Subcutaneous abdominal adipose tissue (tissue), 5 donors: ENCODE data around the gene CCS.
A peak's percentile ranks its signal among the peaks of the same experiment; 100 is the strongest.
"Not testable (repeated sequence)": the region's sequence is repeated elsewhere in the genome, so short reads cannot be mapped to it uniquely, and the experiment has no call there.

Experiments used
- H3K27ac ChIP-seq: one replicate; pipeline ENCODE4 v1.7.0; 2013; ENCODE audit warnings: low read depth, mild to moderate bottlenecking, inconsistent platforms, low read length, moderate library complexity
- H3K27me3 ChIP-seq, 5 donors: one replicate each; pipeline ENCODE4 v1.7.0; 2013; ENCODE audit warnings: low read length in 5 of 5, inconsistent platforms in 1 of 5; ENCODE audit not compliant: control insufficient read depth in 5 of 5, insufficient read depth in 4 of 5
- H3K36me3 ChIP-seq, 5 donors: one replicate each; pipeline ENCODE4 v1.7.0; 2013; ENCODE audit warnings: low read length in 5 of 5; ENCODE audit not compliant: control insufficient read depth in 5 of 5, insufficient read depth in 5 of 5
- H3K4me1 ChIP-seq, 5 donors: one replicate each; pipeline ENCODE4 v1.7.0; 2013; ENCODE audit warnings: low read length in 5 of 5, mild to moderate bottlenecking in 3 of 5, moderate library complexity in 1 of 5; ENCODE audit not compliant: control insufficient read depth in 5 of 5, insufficient read depth in 5 of 5
- H3K4me3 ChIP-seq, 5 donors: one replicate each; pipeline ENCODE4 v1.7.0; 2013; ENCODE audit warnings: low read length in 5 of 5, low read depth in 1 of 5
- H3K9ac ChIP-seq, 5 donors: one replicate each; pipeline ENCODE4 v1.7.0; 2013; ENCODE audit warnings: low read length in 5 of 5, mild to moderate bottlenecking in 4 of 5, moderate library complexity in 3 of 5
- H3K9me3 ChIP-seq, 5 donors: one replicate each; pipeline ENCODE4 v1.7.0; 2013; ENCODE audit warnings: low read length in 5 of 5; ENCODE audit not compliant: control insufficient read depth in 5 of 5
- donor health status: healthy.
- donor health status: healthy.
- donor health status: healthy.
- donor health status: healthy.
- donor health status: healthy.

CCS gene

DNA sequence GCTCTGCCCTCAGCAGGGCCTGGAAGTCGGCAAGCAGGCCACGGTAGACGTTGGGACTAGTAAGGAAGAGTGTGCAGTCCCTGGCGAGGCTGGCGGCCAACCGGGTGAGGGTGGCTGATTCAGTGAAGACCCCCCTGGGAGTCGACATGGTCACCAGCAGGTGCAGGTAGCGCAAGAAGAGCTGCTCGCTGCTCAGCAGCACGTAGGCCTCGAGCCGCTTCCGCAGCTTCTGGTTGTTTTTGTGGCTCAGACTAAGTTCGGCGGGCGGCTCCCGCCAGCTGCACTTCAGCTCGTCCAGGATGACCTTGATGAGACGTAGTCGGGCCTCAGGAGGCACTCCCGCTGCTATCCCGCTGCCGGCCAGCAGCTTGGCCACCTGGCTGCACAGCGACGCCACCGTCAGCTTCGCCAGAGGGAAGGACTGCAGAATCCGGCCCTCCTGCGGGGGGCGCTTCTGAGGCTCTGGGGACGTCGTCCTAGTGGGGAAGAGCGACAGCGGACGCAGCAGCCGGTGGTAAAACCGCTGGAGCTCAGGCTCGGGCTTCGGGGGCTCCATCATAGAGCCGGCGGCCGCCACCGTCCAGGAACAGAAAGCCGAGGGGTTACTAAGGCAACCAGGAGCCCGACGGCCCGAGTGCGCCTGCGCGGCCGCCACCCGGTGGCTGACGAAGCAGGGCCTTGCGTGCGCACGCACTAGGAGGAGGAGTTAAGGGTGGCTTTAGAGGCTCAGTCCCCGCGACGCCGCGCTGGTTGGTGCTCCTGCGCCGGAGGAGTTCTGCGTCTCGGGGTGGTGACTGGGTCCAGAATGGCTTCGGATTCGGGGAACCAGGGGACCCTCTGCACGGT, at the start of gene CCS, which contains the start of gene CCDC87:
Gene CCS (plus strand): TSS at position 729 of the 846 bp plus-strand sequence. CDS start 77 bp downstream, at position 806.
Gene CCDC87 (minus strand): TSS at position 607 of the 846 bp plus-strand sequence. CDS start 48 bp downstream, at position 559.
- Histone ChIP-seq H3K27me3 (no peaks in the 10 kb centered on the region), H3K4me3 (peak within 1 kb of the TSS; percentile 80 to 95 (median 89)), H3K9me3 (no peaks in the 10 kb centered on the region), H3K36me3 (no peaks in the 10 kb centered on the region), H3K27ac (peak within 1 kb of the TSS; percentile 69), H3K9ac (peak within 1 kb of the TSS; percentile 84 to 94 (median 92)), H3K4me1 (peaks cover 4 to 34% (median 25%) of the 10 kb centered on the region in 5 donors)

- H3K9ac ChIP-seq, result peak overlapping the region in 2 of 5 donors; percentile 48 to 51
- peak overlapping the region in 4 of 5 donors; percentile 24 to 50 (median 34) for H3K4me3 ChIP-seq
- peaks cover 0 to 39% (median 33%) of the 10 kb centered on the region in 5 donors for H3K4me1 ChIP-seq
- no peaks in the 10 kb centered on the region for H3K9me3 ChIP-seq
- H3K27ac ChIP-seq, result no peak overlapping the region
- H3K36me3 ChIP-seq, result peaks cover 0 to 48% (median 33%) of the 10 kb centered on the region in 5 donors
- H3K27me3 ChIP-seq, result no peaks in the 10 kb centered on the region
Measured at GRCh38 chr11:66543263-66544107, 49.5 kb upstream of the CCS start.

- H3K27me3 ChIP-seq, H3K9me3 ChIP-seq, H3K27ac ChIP-seq: not testable (repeated sequence)
- peak overlapping the region; percentile 61 to 90 (median 78) for H3K4me3 ChIP-seq
- peaks cover 0 to 39% (median 33%) of the 10 kb centered on the region in 5 donors for H3K4me1 ChIP-seq
- H3K9ac ChIP-seq, result peak overlapping the region in 4 of 5 donors; percentile 83 to 87 (median 84)
- H3K36me3 ChIP-seq, result peaks cover 0 to 33% (median 22%) of the 10 kb centered on the region in 5 donors
Measured at GRCh38 chr11:66544952-66545351, 48.0 kb upstream of the CCS start.

DNA sequence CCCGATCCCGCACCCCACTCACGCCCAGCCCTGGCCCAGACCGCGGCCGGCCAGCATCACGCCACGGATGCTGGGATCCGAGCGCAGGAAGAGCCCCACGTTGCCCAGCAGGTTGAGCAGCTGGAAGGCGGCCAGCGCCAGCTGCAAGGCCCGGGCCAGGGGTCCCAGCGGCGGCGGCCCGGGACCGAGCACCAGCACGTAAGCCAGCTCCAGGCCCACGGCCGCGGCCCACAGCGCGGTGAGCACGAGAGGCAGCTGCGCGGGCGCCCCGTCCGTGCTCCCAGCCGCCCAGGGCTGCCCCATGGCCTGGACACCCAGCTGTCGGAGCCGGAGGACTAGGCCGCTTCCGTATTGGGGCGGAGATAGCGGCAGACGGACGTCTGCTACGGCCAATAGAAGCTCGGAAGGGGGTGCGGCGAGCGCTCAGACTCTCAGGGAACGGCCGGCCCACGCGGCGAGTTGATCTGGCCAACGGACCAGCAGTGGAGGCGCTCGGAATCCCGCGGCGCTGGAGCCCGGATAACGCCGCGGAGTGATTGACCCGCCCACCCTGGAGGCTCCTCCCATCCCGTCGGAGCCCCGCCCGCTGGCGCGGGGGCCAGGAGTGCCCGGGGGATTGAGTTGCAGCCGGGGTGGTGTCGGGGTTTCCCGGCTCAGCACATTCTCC, 47.2 kb upstream of the CCS start, which contains the start of gene ZDHHC24:
Gene ZDHHC24 (minus strand): TSS at position 348 of the 667 bp plus-strand sequence. CDS start 45 bp downstream, at position 303.
- Histone ChIP-seq H3K27ac (peak within 1 kb of the TSS; percentile 60), H3K27me3 (no peaks in the 10 kb centered on the region), H3K36me3 (peaks cover 0 to 28% (median 22%) of the 10 kb centered on the region in 5 donors), H3K4me1 (peaks cover 0 to 39% (median 33%) of the 10 kb centered on the region in 5 donors), H3K9me3 (no peaks in the 10 kb centered on the region), H3K4me3 (peak within 1 kb of the TSS; percentile 70 to 90 (median 78)), H3K9ac (peak within 1 kb of the TSS; percentile 26 to 87 (median 83))

- H3K4me1 ChIP-seq, result peaks cover 0 to 39% (median 33%) of the 10 kb centered on the region in 5 donors
- peak within 1 kb of the TSS; percentile 60 for H3K27ac ChIP-seq
- no peaks in the 10 kb centered on the region for H3K27me3 ChIP-seq
- peak within 1 kb of the TSS; percentile 70 to 90 (median 78) for H3K4me3 ChIP-seq
- H3K9me3 ChIP-seq, result no peaks in the 10 kb centered on the region
- peak within 1 kb of the TSS in 4 of 5 donors; percentile 83 to 87 (median 84) for H3K9ac ChIP-seq
- peaks cover 0 to 23% (median 20%) of the 10 kb centered on the region in 5 donors for H3K36me3 ChIP-seq
Measured at GRCh38 chr11:66546368-66546965, 46.5 kb upstream of the CCS start, which contains the start of gene ACTN3. Gene ACTN3, plus strand, starts transcription at chr11:66546903. Its CDS starts 35 bp downstream, at chr11:66546938.

- no peak overlapping the region for H3K4me3 ChIP-seq
- H3K27me3 ChIP-seq, result no peaks in the 10 kb centered on the region
- H3K36me3 ChIP-seq, result peaks cover 0 to 17% (median 14%) of the 10 kb centered on the region in 5 donors
- peaks cover 0 to 39% (median 33%) of the 10 kb centered on the region in 5 donors for H3K4me1 ChIP-seq
- H3K9ac ChIP-seq, result no peak overlapping the region
- no peaks in the 10 kb centered on the region for H3K9me3 ChIP-seq
- H3K27ac ChIP-seq, result no peak overlapping the region
Measured at GRCh38 chr11:66546966-66547661, 45.9 kb upstream of the CCS start.

GRCh38 chr11:66547662-66548009, 45.3 kb upstream of the CCS start:
- Histone ChIP-seq H3K4me1 (peaks cover 0 to 37% (median 31%) of the 10 kb centered on the region in 5 donors), H3K9ac (no peak overlapping the region), H3K4me3 (no peak overlapping the region), H3K9me3 (no peaks in the 10 kb centered on the region), H3K36me3 (peaks cover 0 to 11% (median 8%) of the 10 kb centered on the region in 5 donors), H3K27me3 (no peaks in the 10 kb centered on the region), H3K27ac (no peak overlapping the region)

- no peak overlapping the region for H3K4me3 ChIP-seq
- H3K9ac ChIP-seq, result no peak overlapping the region
- no peaks in the 10 kb centered on the region for H3K9me3 ChIP-seq
- H3K4me1 ChIP-seq, result peaks cover 0 to 33% (median 30%) of the 10 kb centered on the region in 5 donors
- no peaks in the 10 kb centered on the region for H3K27me3 ChIP-seq
- no peak overlapping the region for H3K27ac ChIP-seq
- peaks cover 0 to 7% (median 4%) of the 10 kb centered on the region in 5 donors for H3K36me3 ChIP-seq
Measured at GRCh38 chr11:66548041-66548440, 44.9 kb upstream of the CCS start.
